ENCODE data around the gene GPR141.

Gene GPR141, protein sequence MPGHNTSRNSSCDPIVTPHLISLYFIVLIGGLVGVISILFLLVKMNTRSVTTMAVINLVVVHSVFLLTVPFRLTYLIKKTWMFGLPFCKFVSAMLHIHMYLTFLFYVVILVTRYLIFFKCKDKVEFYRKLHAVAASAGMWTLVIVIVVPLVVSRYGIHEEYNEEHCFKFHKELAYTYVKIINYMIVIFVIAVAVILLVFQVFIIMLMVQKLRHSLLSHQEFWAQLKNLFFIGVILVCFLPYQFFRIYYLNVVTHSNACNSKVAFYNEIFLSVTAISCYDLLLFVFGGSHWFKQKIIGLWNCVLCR

DNA sequence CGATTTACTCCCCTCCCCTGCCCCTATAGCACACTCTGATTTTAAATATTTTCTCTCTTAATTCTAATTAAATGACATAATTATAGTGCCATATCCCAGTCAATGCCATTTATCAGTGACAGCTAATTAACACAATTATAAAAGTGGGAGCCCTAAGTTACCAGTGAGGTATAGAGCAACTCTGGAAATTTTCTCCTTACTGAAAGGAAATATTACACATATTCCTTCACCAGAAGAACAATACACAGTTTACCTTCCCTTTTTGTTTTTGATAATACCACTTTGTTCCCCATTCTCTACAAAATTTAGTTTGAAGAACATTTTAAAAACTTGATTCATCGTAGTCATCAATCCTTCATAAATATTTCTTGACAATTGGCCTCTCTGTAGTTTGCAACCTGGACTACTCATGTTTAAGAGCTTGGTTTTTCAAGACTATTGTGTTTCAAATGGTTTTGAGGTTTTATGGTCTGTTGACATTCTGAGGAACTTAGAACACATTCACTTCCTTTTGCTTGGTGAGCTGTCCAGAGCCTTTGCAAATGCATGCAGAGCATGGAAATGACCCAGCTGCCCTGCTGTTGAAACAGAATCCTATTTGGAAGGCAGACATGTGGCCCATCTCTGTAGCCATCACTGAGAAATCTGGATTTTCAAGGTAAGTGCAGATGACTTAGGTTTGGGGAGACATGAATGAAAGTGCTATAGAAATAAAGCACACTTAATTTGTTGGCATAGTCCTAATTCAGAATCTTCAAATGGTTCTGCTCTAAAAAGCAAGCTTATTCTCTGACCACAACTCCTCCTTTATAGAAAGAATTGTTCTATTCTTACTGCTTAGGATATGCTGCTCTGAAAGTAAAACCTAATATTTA is at the start of gene GPR141:
Gene GPR141 (plus strand): TSS at position 521 of the 875 bp plus-strand sequence. CDS start 56,628 bp downstream, outside the sequence.
- no peak within 1 kb of the TSS for H3K4me3 ChIP-seq (ENCODE audit: low read depth, low read length)
- DNase-seq (ENCODE audit: low read depth): no peak

DNA sequence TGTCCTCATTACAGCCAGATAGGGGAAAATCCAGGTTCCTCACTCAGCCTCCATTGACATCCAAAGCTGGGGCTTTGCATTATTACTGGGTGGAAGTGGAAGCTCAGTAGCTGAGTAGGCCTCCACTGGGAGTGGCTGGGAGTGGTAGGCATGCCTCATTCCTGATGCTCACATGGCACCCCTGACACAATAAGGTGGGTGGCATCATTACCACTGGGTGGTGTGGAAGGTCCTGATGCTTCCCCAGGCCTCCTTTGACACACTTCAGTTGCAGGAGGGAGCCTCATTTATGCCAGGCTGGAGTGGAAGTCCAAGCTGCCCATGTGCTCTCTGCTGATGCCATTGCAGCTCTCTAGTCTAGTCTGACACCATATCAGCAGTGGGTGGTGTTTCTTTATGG is 48.2 kb upstream of the GPR141 start:
- DNase-seq (ENCODE audit: low read depth): no peak
- H3K4me3 ChIP-seq (ENCODE audit: low read depth, low read length): no peak overlapping the region

DNA sequence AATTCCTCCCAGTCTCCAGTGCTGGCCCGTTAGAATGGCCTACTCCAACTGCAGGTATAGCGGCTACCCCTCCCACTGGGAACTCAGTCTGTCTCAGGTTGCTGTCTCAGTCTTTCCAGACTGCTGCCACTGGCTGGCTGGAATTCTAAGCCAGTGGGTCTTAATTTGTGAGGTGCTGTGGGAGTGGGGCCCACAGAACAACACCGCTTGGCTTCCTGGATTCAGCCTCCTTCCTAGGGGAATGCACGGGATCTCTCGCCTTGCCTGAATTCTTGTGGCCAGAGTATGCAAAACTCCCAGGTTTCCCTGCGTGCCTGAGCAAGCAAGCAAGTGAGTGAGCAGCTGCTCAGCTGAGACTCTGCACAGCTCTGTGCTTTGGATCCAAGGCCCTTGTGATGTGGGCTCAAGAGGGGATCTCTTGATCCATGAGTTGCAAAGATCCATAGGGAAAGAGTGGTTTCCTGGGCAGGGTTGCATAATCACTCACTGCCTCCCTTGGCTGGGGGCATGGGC is 41.5 kb upstream of the GPR141 start:
- H3K4me3 ChIP-seq (ENCODE audit: low read depth, low read length): no peak overlapping the region
- DNase-seq (ENCODE audit: low read depth): no peak

DNA sequence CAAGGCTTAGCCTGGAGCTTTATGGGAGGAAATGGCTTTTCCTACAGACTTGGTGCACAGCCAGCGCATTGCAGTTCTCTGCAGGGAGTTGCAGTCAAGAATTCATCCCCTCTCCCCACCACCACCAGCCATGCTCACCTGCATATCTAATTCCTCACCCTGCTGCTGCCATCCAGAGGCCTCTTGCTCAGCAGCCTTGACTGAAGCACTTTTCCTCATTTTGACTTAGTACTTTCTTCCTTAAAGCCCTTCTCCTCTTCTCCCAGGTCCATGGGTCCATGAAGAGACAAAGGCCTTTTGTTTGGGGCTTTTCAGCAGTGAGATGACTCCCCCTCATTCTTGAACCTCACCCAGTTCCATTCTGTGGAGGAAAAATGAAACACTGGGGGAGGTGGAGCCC is 39.7 kb upstream of the GPR141 start:
- H3K4me3 ChIP-seq (ENCODE audit: low read depth, low read length): no peak overlapping the region
- no peak for DNase-seq (ENCODE audit: low read depth)

DNA sequence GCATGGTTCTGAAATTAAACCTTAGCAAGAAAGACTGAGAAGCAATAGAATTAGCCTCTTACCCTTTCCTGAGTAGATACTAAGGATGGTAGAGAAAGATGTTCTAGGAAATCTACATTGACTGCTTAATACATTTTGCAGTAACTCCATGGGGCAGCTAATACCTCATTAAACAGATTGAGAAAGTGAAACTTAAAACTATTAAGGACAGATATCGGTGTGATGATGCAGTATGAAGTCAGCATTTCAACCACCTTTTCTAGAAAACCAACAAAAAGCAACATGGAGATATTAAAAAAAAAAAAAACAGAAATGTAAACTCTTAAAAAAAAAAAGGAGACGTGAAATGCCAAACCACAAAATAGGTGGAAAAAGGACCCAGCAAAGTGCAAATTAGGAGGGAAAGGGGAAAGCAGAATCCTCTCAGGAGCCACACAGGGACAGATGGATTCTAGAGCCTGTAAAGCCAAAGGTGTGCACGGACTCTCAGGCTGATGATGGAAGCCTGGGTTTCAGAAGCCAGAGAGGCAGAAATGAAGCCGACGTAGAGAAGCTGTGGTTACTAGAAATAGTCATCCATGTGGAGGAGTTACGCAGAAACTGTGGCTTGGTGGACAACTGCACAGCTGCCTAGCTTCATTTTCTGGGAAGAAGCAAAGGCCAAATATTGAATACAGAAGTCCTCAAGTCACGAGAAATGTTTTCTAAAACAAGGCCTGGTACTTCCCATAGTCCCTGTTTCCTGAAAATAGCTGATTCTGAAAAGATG is 38.1 kb upstream of the GPR141 start:
- no peak overlapping the region for H3K4me3 ChIP-seq (ENCODE audit: low read depth, low read length)
- no peak for DNase-seq (ENCODE audit: low read depth)

DNA sequence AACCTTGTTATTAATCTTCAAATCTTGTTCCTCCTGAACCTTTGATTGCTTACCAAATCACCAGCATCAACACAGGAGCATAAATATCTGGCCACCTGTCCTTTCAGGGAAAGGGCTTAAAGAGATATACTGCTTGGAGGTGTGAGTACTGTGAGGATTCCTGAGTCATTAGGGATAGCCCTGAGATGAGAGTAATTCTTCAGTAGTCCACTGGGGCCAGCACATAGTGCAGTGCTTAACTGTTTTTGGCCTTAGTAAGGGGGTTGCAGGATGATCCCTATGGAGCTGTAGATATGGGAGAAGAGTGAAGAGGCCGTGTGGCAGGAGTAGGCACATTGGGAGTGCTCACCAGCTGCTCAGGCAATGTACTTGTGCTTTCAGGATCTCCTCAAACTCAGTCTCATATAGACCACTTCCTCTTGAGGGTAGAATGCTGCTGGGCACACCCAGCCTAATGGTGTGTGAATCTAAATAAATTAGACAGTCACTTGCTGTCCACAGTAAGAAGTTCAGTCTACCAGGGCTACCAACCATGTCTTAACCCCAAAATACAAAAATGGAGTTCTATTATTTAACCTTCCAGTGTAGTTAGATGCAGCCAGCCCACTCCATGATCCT is 26.5 kb upstream of the GPR141 start:
- H3K4me3 ChIP-seq (ENCODE audit: low read depth, low read length): no peak overlapping the region
- DNase-seq (ENCODE audit: low read depth): no peak

DNA sequence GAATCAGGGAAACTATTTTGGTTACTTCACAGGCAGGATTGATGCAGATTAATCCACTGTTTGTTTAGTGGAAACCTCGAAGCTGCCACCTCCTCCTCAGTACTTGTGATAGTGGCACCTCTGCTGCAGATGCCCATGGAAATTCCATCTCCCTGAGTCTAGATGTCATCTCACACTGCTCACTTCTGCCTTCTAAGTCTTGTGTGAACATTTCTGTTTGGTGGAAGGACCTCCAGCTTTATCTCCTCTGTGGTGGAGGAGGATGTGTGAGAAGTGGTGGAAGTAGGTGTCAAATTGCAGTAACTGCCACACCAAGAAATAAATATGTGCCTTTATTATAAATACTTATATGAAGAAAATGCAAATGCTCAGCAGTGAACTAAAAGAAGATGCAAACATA is 25.8 kb upstream of the GPR141 start:
- no peak overlapping the region for H3K4me3 ChIP-seq (ENCODE audit: low read depth, low read length)
- DNase-seq (ENCODE audit: low read depth): no peak

DNA sequence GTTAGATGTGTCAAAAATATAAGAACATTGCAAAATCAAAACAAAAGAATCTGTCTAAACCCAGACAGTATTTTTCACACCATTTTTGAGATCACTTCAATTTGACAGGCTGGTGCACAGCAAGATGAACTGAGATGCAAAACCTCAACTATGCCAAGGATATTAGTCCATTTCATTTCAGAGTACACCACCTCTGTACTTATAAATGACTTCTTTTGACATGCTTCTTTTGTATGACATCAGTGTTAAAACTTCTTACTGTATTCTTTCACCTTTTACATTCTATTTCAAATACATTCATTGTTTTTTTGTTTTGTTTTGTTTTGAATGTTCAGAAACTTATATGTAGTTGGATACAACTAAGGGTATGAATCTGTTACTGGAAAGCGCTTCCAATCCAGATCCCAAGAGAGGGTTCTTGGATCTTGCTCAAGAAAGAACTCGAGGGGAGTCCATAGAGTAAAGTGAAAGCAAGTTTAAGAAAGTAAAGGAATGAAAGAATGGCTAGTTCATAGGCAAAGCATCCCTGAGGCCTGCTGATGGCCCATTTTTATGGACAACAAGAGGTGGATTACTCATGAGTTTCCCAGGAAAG is 23.5 kb upstream of the GPR141 start:
- DNase-seq (ENCODE audit: low read depth): no peak
- no peak overlapping the region for H3K4me3 ChIP-seq (ENCODE audit: low read depth, low read length)

DNA sequence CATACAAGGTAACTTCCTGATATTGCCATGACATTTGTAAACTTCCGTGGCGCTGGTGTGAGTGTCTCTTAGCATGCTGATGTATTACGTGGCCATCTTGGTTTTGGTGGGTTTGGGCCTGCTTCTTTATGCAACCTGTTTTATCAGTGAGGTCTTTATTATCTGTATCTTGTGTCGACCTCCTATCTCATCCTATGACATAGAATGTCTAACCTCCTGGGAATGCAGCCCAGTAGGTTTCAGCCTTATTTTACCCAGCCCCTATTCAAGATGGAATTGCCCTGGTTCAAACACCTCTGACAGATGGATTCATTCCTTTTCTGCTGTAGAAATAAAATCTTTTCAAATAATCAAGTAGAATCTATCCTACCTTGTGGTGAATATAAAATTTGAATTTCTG is 23.0 kb upstream of the GPR141 start:
- H3K4me3 ChIP-seq (ENCODE audit: low read depth, low read length): no peak overlapping the region
- DNase-seq (ENCODE audit: low read depth): no peak

DNA sequence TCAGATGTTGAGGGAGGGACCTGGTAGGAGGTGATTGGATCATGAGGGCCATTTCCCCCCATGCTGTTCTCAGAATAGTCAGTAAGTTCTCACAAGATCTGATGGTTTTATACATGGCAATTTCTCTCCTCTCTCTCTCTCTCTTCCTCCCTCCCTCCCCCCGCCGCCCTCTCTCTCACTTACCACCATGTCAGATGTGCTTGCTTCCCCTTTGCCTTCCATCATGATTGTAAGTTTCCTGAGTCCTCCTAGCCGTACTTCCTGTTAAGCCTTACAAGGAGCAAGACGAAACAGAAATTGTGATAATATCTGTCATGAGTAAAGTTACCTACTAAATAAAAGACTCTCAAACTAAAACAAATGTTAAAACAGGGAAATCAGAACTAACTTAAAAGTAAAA is 19.9 kb upstream of the GPR141 start:
- no peak overlapping the region for H3K4me3 ChIP-seq (ENCODE audit: low read depth, low read length)
- no peak for DNase-seq (ENCODE audit: low read depth)

DNA sequence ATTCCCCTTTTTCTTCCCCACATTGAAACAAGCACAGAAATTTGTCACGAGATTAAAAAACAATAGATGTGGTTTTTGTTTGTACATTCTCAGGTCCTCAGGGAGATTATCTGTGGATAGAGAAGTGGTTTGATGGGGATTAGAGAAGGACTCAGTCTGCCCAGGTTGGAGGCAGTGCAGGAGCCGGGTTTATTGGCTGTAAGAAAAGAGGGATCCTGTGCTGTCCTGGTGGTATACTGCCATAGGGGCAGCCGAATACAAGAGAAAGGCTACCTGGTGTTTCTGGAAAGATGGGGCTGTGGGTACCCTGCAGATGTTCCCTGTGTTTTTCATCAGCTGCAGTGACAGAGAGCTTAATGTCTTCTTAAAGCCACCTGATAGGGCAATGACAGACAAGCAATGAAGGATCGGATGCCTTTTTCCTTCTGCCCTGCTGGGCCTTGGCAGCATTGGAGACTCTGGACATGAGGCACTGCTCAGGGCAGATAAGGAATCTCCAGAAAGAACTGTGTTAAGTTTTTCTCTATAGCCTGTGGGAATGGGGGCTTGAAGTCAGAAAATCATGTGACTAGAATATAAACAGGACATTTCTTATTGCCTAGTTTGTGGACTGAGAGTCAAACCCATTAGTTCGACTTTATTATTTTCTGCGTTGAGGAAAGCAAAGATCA is 18.1 kb upstream of the GPR141 start:
- DNase-seq (ENCODE audit: low read depth): no peak
- no peak overlapping the region for H3K4me3 ChIP-seq (ENCODE audit: low read depth, low read length)

DNA sequence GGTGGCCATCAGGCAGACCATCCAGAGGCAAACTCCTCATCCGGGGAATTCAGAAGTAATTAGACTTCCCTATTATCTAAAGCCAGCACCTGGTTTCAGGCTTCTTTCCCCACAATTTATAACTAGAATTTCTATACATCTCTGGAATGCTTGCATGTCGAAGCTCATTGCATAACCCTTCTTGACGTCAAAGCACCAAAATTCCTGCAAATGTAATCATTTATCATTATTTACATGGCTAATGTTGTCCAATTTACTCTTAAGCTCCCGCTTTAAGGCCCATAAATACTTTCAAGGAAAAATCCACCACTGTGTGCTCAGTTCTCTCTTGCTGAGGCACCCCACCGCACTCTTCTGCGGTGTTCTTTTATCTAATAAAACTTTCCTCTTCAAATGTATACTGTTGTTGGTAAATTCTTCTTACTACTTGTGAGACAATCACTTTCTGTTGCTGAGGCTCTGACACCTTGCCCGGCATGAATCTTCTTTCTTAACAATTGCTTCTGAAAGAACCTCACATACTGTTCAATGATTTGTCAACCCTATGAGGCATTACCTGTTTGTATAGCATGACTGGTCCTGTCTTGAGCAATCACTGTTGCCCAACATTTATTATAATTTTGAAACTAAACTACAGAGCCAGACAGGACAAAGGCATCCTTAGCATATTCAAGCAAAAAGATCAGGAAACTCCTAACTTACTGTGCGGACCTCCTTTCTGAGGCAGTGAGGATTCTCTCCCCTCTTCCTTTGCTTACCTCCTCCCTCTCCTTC is 17.4 kb upstream of the GPR141 start:
- DNase-seq (ENCODE audit: low read depth): no peak
- no peak overlapping the region for H3K4me3 ChIP-seq (ENCODE audit: low read depth, low read length)

DNA sequence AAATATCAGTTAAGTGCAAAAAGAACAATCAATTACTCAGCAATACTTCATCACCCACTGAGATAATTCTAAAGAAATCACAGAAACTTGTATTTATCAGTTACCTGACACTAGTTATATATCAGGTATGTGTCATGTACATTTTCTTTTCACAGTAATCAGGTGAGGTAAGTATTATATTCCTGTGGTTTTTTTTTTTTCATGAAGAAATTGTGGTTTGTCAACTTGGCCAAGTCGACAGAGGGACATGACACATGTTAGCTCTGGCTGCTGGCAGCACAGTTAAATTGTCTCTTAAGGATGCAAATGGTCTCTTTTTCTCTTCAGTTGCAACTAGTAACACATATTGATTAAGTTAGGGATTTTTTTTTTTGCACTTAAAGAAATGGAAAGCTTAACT is 13.7 kb upstream of the GPR141 start:
- DNase-seq (ENCODE audit: low read depth): no peak

DNA sequence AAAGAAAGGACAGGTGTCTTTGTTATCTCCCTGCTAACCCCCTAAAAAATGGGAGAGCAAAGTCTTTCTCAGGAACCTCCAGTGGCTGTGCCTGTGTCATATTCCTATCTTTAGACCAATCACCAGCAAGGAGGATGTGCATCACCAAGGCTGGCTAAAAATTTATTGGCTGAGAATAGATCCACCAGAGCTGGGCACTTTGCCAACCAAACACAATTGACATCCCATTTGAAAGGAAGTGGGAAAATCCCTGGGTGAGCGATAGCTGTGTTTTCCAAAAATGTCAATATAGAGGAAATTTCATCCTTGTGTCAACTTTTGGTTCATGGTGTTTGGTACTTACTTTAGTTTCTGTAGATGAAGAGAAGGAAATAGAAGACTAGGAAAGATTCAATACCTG is 13.1 kb upstream of the GPR141 start:
- no peak for DNase-seq (ENCODE audit: low read depth)
- no peak overlapping the region for H3K4me3 ChIP-seq (ENCODE audit: low read depth, low read length)

More for the DNA sequence above, 13.7 kb upstream of the GPR141 start:
- no peak overlapping the region for H3K4me3 ChIP-seq (ENCODE audit: low read depth, low read length)

DNA sequence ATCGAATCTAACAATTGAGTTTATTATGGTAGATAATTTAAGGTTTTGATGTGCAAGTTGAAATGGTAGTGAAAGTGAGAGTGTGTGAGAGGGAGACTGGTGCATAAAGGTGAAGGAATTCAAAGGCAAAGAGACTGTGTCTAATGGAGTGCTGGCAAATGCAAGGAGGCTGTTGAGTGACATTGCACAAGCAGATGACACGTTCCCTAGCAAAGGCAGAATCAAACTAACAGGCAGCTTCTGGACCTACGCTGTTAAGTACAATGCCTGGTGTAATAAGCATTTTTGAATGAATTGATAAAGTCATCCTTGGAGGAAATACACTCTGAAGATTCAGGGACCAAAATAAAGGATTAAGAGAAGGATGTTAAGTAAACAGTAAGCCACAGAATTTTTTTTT is 11.7 kb upstream of the GPR141 start:
- no peak for DNase-seq (ENCODE audit: low read depth)
- H3K4me3 ChIP-seq (ENCODE audit: low read depth, low read length): no peak overlapping the region

DNA sequence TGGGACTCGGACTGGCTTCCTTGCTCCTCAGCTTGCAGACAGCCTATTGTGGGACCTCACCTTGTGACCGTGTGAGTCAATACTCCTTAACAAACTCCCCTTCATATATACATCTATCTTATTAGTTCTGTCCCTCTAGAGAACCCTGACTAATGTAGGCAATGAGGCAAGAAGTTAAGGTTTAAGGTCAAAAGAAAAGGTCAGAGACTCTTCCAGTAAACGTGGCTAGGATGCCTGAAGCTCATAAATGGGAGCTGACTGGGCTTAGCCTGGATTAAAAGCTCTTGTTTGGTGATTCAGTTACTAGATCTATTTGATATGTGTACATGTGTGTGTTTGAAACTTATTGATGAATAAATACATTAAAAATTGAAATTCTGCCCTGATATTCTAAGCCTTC is 10.6 kb upstream of the GPR141 start:
- H3K4me3 ChIP-seq (ENCODE audit: low read depth, low read length): no peak overlapping the region
- no peak for DNase-seq (ENCODE audit: low read depth)

DNA sequence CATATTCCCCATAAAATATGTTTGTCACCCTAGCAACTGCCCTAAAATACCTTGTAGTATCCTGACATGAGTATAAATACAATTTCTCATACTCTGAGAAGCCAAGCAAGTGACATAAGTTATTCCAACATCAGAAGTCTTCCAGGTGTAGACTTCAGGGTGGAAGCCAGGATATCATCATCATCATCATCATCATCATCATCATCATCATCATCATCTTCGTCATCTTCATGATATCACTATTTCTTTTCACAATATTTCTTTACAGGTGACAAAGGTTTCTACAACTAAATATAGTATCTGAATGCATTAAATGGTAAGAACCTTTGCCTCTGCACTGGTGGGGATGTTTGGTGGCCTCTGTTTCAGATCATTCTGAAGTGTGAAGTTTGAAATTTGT is 10.0 kb upstream of the GPR141 start:
- H3K4me3 ChIP-seq (ENCODE audit: low read depth, low read length): no peak overlapping the region
- DNase-seq (ENCODE audit: low read depth): no peak

DNA sequence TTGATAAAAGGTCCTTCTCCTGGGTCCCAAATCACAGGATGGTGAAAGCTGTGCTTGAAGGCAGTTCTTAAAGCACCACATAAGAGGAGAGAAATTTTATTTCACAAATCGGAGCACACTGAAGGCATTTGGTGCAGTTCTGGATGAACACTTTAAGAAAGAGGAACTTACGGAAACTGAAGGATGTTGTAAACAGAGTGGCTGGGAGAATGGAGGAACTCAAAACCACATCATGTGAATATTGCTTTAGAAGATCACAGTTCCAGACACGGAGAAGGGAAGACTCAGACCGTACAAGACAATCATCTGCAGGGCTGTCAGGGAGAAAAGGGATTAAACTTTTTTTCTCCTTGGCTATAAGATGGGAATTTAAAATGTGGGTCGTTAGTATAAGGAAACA is 9.0 kb upstream of the GPR141 start:
- H3K4me3 ChIP-seq (ENCODE audit: low read depth, low read length): no peak overlapping the region
- DNase-seq (ENCODE audit: low read depth): no peak
